Measurements from ENCODE around the gene SH3RF3.

DNA sequence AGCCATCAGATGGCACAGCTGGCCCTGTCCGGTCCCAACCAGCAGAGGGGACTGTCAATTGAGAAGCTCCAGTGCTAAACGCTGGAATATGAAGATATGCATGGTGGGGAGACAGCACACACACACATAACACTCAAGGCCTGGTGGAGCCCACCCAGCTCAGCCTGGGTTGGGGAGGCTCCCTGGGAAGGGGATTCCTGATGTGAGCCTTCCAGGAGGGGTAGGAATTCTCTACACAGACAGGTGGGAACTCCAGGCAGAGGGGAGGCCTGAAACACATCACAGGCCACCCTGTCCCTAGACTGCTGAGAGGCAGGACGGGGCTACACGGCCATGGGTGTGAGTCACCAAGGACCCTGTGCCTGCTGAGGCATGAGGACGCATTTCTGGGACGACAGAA lies 49.4 kb upstream of the SH3RF3 start:
- TF ChIP-seq, protein P1, sequence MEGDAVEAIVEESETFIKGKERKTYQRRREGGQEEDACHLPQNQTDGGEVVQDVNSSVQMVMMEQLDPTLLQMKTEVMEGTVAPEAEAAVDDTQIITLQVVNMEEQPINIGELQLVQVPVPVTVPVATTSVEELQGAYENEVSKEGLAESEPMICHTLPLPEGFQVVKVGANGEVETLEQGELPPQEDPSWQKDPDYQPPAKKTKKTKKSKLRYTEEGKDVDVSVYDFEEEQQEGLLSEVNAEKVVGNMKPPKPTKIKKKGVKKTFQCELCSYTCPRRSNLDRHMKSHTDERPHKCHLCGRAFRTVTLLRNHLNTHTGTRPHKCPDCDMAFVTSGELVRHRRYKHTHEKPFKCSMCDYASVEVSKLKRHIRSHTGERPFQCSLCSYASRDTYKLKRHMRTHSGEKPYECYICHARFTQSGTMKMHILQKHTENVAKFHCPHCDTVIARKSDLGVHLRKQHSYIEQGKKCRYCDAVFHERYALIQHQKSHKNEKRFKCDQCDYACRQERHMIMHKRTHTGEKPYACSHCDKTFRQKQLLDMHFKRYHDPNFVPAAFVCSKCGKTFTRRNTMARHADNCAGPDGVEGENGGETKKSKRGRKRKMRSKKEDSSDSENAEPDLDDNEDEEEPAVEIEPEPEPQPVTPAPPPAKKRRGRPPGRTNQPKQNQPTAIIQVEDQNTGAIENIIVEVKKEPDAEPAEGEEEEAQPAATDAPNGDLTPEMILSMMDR (IDR thresholded peaks at IDR 0.05), result no peak
- no peak for TF ChIP-seq EZH2 (IDR thresholded peaks at IDR 0.05)
- TF ChIP-seq EZH2phosphoT487 (IDR thresholded peaks at IDR 0.05), result no peak
